GM12865 (cell line): ENCODE measurements around the gene WNT1.
A peak's percentile ranks its signal among the peaks of the same experiment; 100 is the strongest.

ENCODE experiments used
- DNase-seq: peaks from one replicate; pipeline ENCODE4 v3.0.0; 2010; ENCODE audit warnings: low read depth
- H3K4me3 ChIP-seq: 2 replicates; pipeline ENCODE4 v1.5.1; 2011; ENCODE audit warnings: mild to moderate bottlenecking, low read depth, low read length, control low read depth
- CTCF ChIP-seq: IDR thresholded peaks from 2 replicates; pipeline ENCODE4 v1.5.1; 2011; ENCODE audit warnings: low read length, control low read depth, low read depth, inconsistent platforms; ENCODE audit not compliant: insufficient read depth; ENCODE audit errors: missing control alignments

Gene WNT1

GRCh38 chr12:48936379-48936979, 41.6 kb upstream of the WNT1 start:
- peak; percentile 94 for TF ChIP-seq CTCF
- H3K4me3 ChIP-seq, result no peak overlapping the region
- peak; percentile 76 for DNase-seq

GRCh38 chr12:48937170-48937569, 41.0 kb upstream of the WNT1 start:
- H3K4me3 ChIP-seq, result no peak overlapping the region
- DNase-seq, result no peak
- TF ChIP-seq CTCF, result no peak

GRCh38 chr12:48938805-48939204, 39.3 kb upstream of the WNT1 start:
- TF ChIP-seq CTCF, result no peak
- H3K4me3 ChIP-seq, result no peak overlapping the region

GRCh38 chr12:48940181-48940580, 37.9 kb upstream of the WNT1 start:
- no peak for DNase-seq
- no peak overlapping the region for H3K4me3 ChIP-seq
- TF ChIP-seq CTCF, result no peak

More at GRCh38 chr12:48938805-48939204, 39.3 kb upstream of the WNT1 start:
- no peak for DNase-seq

- no peak for DNase-seq
- TF ChIP-seq CTCF, result no peak
- no peak overlapping the region for H3K4me3 ChIP-seq
Measured at GRCh38 chr12:48943221-48943620, 34.9 kb upstream of the WNT1 start.

GRCh38 chr12:48946205-48946604, 31.9 kb upstream of the WNT1 start:
- TF ChIP-seq CTCF, result no peak
- no peak overlapping the region for H3K4me3 ChIP-seq
- no peak for DNase-seq

GRCh38 chr12:48946943-48947342, 31.2 kb upstream of the WNT1 start:
- no peak for TF ChIP-seq CTCF
- DNase-seq, result no peak
- no peak overlapping the region for H3K4me3 ChIP-seq
